HepG2 (cell line): ENCODE measurements around the gene PODXL2. TPM values are rescaled to one million over a fixed set of nuclear protein-coding genes. Genes with fewer than 3 reads are reported as not detected.

Experiments
- ATAC-seq: fragments of 200-7000 bp; cut with Tn5 transposase; 3 replicates; pipeline ENCODE4 v1.9.1; 2020; ENCODE audit warnings: mild to moderate bottlenecking, moderate library complexity
- BruUV-seq: library from RNA; stranded (reverse); fragments of 400-500 nt; replicated peaks from 2 replicates; lab custom pipeline; 2021; lab: Mats Ljungman, UMichigan
- CTCF ChIA-PET: fragments of 300-600 bp; formaldehyde crosslinking; extraction: SDS; loops from one replicate; lab custom pipeline; 2021; ENCODE audit warnings: low total read pairs, inconsistent platforms, low intra/inter-chr PET ratio; lab: Yijun Ruan, JAX
- POLR2A ChIA-PET: fragments of 350-600 bp; sonication (Branson Sonifier 250); formaldehyde crosslinking; loops from one replicate; lab custom pipeline; 2020; ENCODE audit warnings: antibody characterized with exemption, inconsistent platforms; lab: Yijun Ruan, JAX
- DNase-seq: peaks from one replicate; pipeline ENCODE4 v3.0.0-alpha.2; 2015; ENCODE audit warnings: low spot score
- FAIRE-seq: peaks from 3 replicates; lab custom pipeline; 2011; peaks lifted over from hg19 to GRCh38; lab: Jason Lieb, UNC
- H2AFZ ChIP-seq: one replicate; pipeline ENCODE4 v1.6.1; 2011; ENCODE audit warnings: low read length, inconsistent platforms
- H3K27ac ChIP-seq: fragments of 300-600 bp; 3 replicates; pipeline ENCODE4 v1.8.0; 2011; ENCODE audit warnings: mixed run types, mild to moderate bottlenecking, mixed read lengths, low read length, inconsistent platforms; ENCODE audit not compliant: insufficient read depth; ENCODE audit errors: extremely low read length
- H3K27me3 ChIP-seq, 2 experiments: fragments of 200-600 bp in 1 of 2; 2 replicates in 1 of 2; 3 replicates in 1 of 2; pipeline versions ENCODE4 v1.6.0 to v1.8.0; 2011; ENCODE audit warnings: low read length in 2 of 2, mild to moderate bottlenecking in 2 of 2, moderate library complexity in 2 of 2, inconsistent platforms in 1 of 2; ENCODE audit not compliant: insufficient read depth in 2 of 2, control insufficient read depth in 1 of 2
- H3K36me3 ChIP-seq, 2 experiments: fragments of 200-600 bp in 1 of 2; replicated peaks in 1 of 2; 2 replicates in 1 of 2; 3 replicates in 1 of 2; pipeline versions ENCODE4 v1.5.1 to v1.8.0; 2011; ENCODE audit warnings: low read length in 2 of 2, inconsistent platforms in 1 of 2; ENCODE audit not compliant: insufficient read depth in 2 of 2, control insufficient read depth in 1 of 2
- H3K4me1 ChIP-seq: 2 replicates; pipeline ENCODE4 v1.5.1; 2012; ENCODE audit warnings: low read length, inconsistent platforms; ENCODE audit not compliant: insufficient read depth
- H3K4me2 ChIP-seq: 2 replicates; pipeline ENCODE4 v1.6.0; 2011; ENCODE audit warnings: low read depth, low read length, inconsistent platforms
- H3K4me3 ChIP-seq, 3 experiments: fragments of 200-600 bp in 1 of 3; sonication (generic), shearing (Covaris generic) in 1 of 3; replicated peaks in 1 of 3; 2 replicates each; pipeline ENCODE4 v1.5.1; 2011 to 2016; ENCODE audit warnings: low read length in 3 of 3, inconsistent platforms in 2 of 3, low read depth in 2 of 3, mild to moderate bottlenecking in 2 of 3, control low read depth in 1 of 3, mixed read lengths in 1 of 3; ENCODE audit not compliant: insufficient read depth in 1 of 3
- H3K79me2 ChIP-seq: one replicate; pipeline ENCODE4 v1.6.1; 2011; ENCODE audit warnings: low read length, inconsistent platforms; ENCODE audit not compliant: insufficient read depth
- H3K9ac ChIP-seq: 2 replicates; pipeline ENCODE4 v1.6.0; 2011; ENCODE audit warnings: mild to moderate bottlenecking, low read depth, low read length, inconsistent platforms; ENCODE audit not compliant: insufficient read depth
- H3K9me3 ChIP-seq: 2 replicates; pipeline ENCODE4 v1.5.1; 2012; ENCODE audit warnings: mild to moderate bottlenecking, low read length
- H4K20me1 ChIP-seq: 2 replicates; pipeline ENCODE4 v1.6.0; 2011; ENCODE audit warnings: inconsistent platforms, mild to moderate bottlenecking, low read length, moderate library complexity; ENCODE audit not compliant: insufficient read depth
- DR1 ChIP-seq: sonication (generic); formaldehyde crosslinking; IDR thresholded peaks from 2 replicates; pipeline ENCODE4 v1.8.0; 2021; ENCODE audit warnings: mild to moderate bottlenecking, missing genetic modification reagents, inconsistent platforms
- JUND ChIP-seq: sonication (generic); formaldehyde crosslinking; IDR thresholded peaks from 2 replicates; pipeline ENCODE4 v1.8.0; 2022; ENCODE audit warnings: mild to moderate bottlenecking, missing genetic modification reagents
- RFX3 ChIP-seq: IDR thresholded peaks from 2 replicates; pipeline ENCODE4 v1.6.1; 2016; ENCODE audit warnings: missing biosample characterization, missing genetic modification reagents
- SIX1 ChIP-seq: sonication (generic); formaldehyde crosslinking; IDR thresholded peaks from 2 replicates; pipeline ENCODE4 v1.4.0; 2020; ENCODE audit warnings: missing genetic modification reagents, borderline replicate concordance
- SMARCC2 ChIP-seq: fragments of 450-650 bp; IDR thresholded peaks from 2 replicates; pipeline ENCODE4 v1.6.1; 2017; ENCODE audit warnings: antibody characterized with exemption, mild to moderate bottlenecking
- SP5 ChIP-seq: IDR thresholded peaks from 2 replicates; pipeline ENCODE4 v1.6.1; 2016; ENCODE audit warnings: low read depth, borderline replicate concordance
- ZNF564 ChIP-seq: sonication (generic); formaldehyde crosslinking; IDR thresholded peaks from 2 replicates; pipeline ENCODE4 v1.8.1; 2023; ENCODE audit warnings: mild to moderate bottlenecking, missing genetic modification reagents
- ZNF609 ChIP-seq: sonication (generic); formaldehyde crosslinking; IDR thresholded peaks from 2 replicates; pipeline ENCODE4 v1.4.0; 2020; ENCODE audit warnings: mild to moderate bottlenecking, missing genetic modification reagents, borderline replicate concordance
- WGBS: methylation state at CpG from one replicate; pipeline ENCODE4 v1.1.6; 2017; ENCODE audit warnings: low lambda C conversion rate; 5-methylcytosine and 5-hydroxymethylcytosine counted together
- in situ Hi-C: cut with HindIII; loops from 2 replicates; pipeline ENCODE4 v1.10.0; 2017; ENCODE audit warnings: low pct_unique_long_range_greater_than_20kb; ENCODE audit not compliant: extremely low pct_ligation_motif_present
- intact Hi-C: fragments of 100-400 bp; cut with micrococcal nuclease; formaldehyde crosslinking; loops from one replicate; pipeline ENCODE4 v1.10.0; 2022; ENCODE audit not compliant: unreplicated experiment
- polyA plus RNA-seq, 8 experiments: library from polyadenylated mRNA; depleted of rRNA in 3 of 8; stranded (reverse) in 7 of 8; unstranded in 1 of 8; fragments of >200 nt; fragmentation: Illumina TruSeq in 4 of 8; extraction: Trizol in 4 of 8; gene quantifications; 2 replicates each; pipeline versions ENCODE4 v1.2.1 to v1.2.3, GENCODE V29; 2011 to 2016; ENCODE audit warnings: low read depth in 4 of 8, missing spikeins in 1 of 8, mixed read lengths in 1 of 8; ENCODE audit not compliant: insufficient read depth in 1 of 8
- total RNA-seq, 5 experiments: library from RNA; depleted of rRNA; stranded (reverse); fragments of >200 nt; fragmentation: Illumina TruSeq; extraction: Trizol; gene quantifications; 2 replicates each; pipeline ENCODE4 v1.2.3, GENCODE V29; 2016; ENCODE audit warnings: low read depth in 1 of 5

Gene PODXL2
- total and polyA plus RNA-seq, 2 of the 13 experiments (the other 11 are each of a cell fraction or from before 2014, with no cell fraction given): 20.4 to 25.1 TPM

GRCh38 chr3:127692501-127693335 lies 63.7 kb downstream of the PODXL2 start:
- TF ChIP-seq SIX1 (CRISPR knock-in tag): no peak
- no peak for TF ChIP-seq SP5
- TF ChIP-seq SMARCC2: no peak
- TF ChIP-seq RFX3 (CRISPR knock-in tag): no peak
- TF ChIP-seq ZNF609 (CRISPR knock-in tag): no peak
- no peak for TF ChIP-seq ZNF564 (CRISPR knock-in tag)
- no peak for TF ChIP-seq JUND
- no peak for TF ChIP-seq DR1 (CRISPR knock-in tag)
- TF ChIP-seq, all 625 proteins: peak for 0
- intact Hi-C loops (loop anchor here (10.0 kb wide), 2 partner anchors 98 to 142 kb away; partner anchors contain the start of genes MCM2 and TPRA1), in situ Hi-C loops (loop anchor here (5.0 kb wide), 1 partner anchor 140 kb away; no protein-coding TSS in a partner anchor)
- H3K79me2 ChIP-seq: no peaks in the 10 kb centered on the region
- no peak overlapping the region for H3K4me3 ChIP-seq
- H3K27me3 ChIP-seq: peaks cover 0 to 6% of the 10 kb centered on the region in 2 experiments; a peak in 2 of 5 replicates
- WGBS: 34% methylated on average over 21 of the region's 21 CpGs
- peaks cover 11% of the 10 kb centered on the region for H3K4me1 ChIP-seq
- BruUV-seq: no TSS peak
- H3K9ac ChIP-seq: no peak overlapping the region
- H3K9me3 ChIP-seq: no peaks in the 10 kb centered on the region
- ATAC-seq (no peak), FAIRE-seq (no peak), DNase-seq (no peak)
- no peak overlapping the region for H3K4me2 ChIP-seq
- no peaks in the 10 kb centered on the region for H3K36me3 ChIP-seq
- H2AFZ ChIP-seq: no peak overlapping the region
- no peaks in the 10 kb centered on the region for H4K20me1 ChIP-seq
- POLR2A ChIA-PET: no interaction called here
- CTCF ChIA-PET: no interaction called here
- H3K27ac ChIP-seq: no peak overlapping the region
